Loucy (cell line): Measurements from ENCODE around the gene CNOT6.

ENCODE experiments used
- CTCF ChIP-seq: fragments of 200-600 bp; sonication (generic); conservative IDR thresholded peaks from 2 replicates; pipeline ENCODE4 v1.5.1; 2014; ENCODE audit warnings: mild to moderate bottlenecking, antibody characterized with exemption, low read length
- EZH2phosphoT487 ChIP-seq: fragments of 200-600 bp; IDR thresholded peaks from 2 replicates; pipeline ENCODE4 v1.6.1; 2018; ENCODE audit warnings: antibody characterized with exemption, mild to moderate bottlenecking, moderate library complexity, borderline replicate concordance

GRCh38 chr5:180575571-180575970, 81.4 kb downstream of the CNOT6 start:
- TF ChIP-seq CTCF, result no peak
- TF ChIP-seq EZH2phosphoT487, result no peak
